ENCODE measurements around the gene CDK5R2.

DNA sequence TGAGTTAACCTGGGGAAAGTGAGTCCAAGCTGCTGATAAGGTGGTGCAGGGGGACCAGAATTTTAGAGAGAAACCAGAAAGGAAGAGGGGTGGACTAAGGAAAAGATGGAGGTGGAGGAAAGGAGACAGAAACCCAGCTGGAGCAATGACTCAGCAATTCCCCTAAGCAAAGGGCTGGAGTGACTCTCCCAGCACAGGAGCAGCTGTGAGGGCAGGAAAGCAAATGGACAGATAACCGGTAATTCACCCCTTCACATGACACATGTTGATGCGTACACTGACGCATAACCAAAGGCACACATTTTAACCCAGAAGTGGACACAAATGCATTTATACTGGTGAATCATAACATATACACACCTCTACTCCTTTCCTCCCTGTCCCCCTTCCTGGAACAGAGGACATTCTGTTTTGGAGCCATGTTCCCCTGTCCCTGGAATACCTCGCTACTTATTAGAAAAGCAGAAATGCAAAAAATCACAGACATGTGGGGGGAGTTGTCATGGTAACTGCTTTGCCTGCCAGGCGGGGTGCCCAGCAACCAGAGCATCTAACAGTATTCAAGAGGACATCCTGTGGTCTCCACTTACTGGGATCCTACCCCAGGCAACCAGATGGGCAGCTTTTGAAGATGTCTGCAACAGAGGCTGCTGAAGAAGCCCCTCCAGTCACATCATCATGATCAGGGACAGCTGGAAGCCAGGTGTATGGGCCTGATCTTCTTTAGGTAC lies 4.7 kb downstream of the CDK5R2 start:
- TF ChIP-seq, protein P1, sequence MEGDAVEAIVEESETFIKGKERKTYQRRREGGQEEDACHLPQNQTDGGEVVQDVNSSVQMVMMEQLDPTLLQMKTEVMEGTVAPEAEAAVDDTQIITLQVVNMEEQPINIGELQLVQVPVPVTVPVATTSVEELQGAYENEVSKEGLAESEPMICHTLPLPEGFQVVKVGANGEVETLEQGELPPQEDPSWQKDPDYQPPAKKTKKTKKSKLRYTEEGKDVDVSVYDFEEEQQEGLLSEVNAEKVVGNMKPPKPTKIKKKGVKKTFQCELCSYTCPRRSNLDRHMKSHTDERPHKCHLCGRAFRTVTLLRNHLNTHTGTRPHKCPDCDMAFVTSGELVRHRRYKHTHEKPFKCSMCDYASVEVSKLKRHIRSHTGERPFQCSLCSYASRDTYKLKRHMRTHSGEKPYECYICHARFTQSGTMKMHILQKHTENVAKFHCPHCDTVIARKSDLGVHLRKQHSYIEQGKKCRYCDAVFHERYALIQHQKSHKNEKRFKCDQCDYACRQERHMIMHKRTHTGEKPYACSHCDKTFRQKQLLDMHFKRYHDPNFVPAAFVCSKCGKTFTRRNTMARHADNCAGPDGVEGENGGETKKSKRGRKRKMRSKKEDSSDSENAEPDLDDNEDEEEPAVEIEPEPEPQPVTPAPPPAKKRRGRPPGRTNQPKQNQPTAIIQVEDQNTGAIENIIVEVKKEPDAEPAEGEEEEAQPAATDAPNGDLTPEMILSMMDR (IDR thresholded peaks at IDR 0.05 in 8 of 11, conservative IDR thresholded peaks at IDR 0.05 in 3 of 11) = no peak
- TF ChIP-seq POLR2A (IDR thresholded peaks at IDR 0.05) (no peak), POLR2AphosphoS5 (IDR thresholded peaks at IDR 0.05) (no peak)

All from spleen (tissue), 7 donors.